ENCODE results near the gene TENT4A.

The TENT4A gene

DNA sequence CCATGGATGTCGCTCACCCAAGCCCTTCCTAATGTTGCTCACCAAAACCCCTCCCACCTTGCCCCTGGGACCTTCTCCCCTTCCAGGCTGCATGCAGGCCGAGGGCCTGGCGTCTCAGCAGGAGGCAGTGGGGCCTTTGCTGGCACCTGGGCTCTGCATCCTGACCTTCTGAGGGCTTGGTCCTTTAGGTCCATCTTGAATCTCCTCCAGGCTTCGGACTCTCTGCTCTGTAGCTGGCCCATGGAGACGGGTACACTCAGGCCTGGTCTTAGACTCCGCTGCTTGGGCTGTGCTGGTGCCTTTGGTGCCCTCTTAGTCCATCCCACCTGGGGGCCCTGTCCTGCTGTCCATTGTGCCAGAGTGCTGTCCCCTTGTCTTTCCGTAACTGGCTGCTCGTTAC, 14.0 kb downstream of the TENT4A start:
- no peak for DNase-seq (ENCODE audit: low spot score)
- TF ChIP-seq, protein P1, sequence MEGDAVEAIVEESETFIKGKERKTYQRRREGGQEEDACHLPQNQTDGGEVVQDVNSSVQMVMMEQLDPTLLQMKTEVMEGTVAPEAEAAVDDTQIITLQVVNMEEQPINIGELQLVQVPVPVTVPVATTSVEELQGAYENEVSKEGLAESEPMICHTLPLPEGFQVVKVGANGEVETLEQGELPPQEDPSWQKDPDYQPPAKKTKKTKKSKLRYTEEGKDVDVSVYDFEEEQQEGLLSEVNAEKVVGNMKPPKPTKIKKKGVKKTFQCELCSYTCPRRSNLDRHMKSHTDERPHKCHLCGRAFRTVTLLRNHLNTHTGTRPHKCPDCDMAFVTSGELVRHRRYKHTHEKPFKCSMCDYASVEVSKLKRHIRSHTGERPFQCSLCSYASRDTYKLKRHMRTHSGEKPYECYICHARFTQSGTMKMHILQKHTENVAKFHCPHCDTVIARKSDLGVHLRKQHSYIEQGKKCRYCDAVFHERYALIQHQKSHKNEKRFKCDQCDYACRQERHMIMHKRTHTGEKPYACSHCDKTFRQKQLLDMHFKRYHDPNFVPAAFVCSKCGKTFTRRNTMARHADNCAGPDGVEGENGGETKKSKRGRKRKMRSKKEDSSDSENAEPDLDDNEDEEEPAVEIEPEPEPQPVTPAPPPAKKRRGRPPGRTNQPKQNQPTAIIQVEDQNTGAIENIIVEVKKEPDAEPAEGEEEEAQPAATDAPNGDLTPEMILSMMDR (IDR thresholded peaks at IDR 0.05; ENCODE audit: extremely low read depth, missing control alignments): no peak

DNA sequence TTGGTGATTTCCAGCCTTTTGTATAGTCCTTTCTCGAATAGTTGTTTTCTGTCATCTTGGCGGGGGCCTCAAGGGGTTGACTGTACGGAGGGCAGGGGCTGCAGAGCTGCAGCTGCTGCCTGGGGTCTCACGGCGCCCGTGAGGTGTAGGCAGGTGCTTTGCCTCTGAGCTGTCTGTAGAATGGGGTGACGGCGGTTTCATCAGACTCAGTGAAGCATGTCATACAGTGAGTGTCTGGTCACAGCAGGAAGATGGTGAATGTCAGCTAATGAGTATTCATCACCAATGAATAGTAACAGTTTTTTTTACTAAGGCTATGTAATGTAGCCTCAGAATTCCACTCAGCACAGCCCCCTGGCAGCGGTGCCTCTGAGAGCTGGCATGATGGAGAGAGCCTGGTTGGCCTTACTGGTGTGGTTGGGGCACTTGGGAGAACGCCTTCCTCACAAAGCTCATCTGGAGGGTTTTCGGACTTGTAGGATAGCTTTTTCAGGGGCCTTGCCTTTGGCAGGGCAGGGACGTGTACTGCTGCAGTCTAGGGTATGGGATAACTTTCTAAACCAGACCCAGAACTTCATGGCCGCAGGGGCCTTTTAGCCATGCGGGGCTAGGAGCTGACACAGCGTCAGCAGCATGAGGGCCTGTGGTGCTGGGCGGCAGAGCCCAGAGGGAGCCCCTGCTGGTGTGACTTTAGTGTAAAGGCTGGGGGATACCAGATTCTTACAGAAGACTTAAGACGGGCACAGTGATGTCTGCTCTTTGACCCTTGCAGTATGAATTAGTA, 15.0 kb downstream of the TENT4A start:
- DNase-seq (ENCODE audit: low spot score): peak; percentile 76
- TF ChIP-seq, protein P1 (IDR thresholded peaks at IDR 0.05; ENCODE audit: extremely low read depth, missing control alignments): no peak

DNA sequence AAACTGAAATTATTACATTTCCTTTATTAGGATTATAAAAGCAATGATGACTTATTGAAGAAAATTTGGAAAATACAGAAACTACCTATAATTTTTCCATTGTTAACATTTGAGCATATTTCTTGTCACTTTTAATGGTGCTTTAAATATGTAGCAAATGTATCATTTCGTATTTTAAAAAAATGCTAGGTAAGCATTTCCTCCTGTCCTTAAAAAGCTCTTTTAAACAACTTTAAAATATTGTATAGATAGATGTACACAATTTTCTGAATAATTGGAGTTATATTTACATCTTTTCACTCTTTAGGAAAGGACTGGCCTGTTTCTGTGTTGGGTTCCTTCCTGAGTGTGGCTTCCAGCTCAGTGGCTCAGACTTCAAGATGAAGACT, 15.6 kb downstream of the TENT4A start:
- no peak for DNase-seq (ENCODE audit: low spot score)
- TF ChIP-seq, protein P1 (IDR thresholded peaks at IDR 0.05; ENCODE audit: extremely low read depth, missing control alignments): no peak

DNA sequence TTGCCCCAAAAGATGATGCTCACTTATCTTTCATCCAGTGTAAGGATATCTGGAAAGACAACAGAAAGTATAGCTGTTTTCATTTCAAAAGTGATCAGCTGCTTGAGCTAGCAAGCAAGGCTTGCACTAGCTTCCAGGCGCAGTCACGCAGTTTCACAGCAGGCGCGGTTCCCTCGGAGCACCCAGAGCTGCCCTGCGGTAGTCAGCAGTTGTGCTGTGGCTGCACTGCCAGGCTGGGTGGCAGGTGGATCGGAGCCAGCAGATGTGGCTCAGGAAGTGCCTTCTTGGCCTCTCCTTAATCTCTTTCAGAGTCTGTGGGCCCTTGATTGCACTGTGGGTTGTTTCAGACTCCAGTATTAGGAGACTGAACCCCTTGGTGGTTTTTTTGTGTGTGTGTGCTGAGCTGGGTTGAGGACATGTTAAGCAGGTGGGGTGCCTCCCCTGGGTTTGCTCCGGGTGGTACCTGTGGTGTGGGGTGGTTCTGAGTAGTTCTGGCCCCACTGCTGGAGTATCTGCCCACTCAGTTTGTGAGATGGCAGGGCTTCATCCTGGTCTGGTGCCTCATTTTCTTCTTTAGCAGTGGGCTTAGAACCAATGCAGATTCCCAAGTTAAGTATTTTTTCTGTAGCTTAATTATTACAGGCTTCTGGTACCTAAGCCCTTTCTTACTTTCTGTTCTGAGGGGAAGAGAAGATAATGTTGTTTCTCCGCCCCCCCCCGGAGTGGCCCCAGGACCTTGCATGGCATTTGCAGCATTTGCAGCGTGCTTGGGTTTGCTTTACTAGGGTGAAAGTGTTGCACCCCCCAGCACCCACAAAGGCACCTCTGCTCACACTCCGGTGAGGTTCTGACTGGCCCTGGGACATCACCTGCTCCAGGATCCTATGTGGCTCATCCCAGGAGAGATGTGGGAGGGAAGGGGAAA, 16.4 kb downstream of the TENT4A start:
- TF ChIP-seq, protein P1 (IDR thresholded peaks at IDR 0.05; ENCODE audit: extremely low read depth, missing control alignments): no peak
- no peak for DNase-seq (ENCODE audit: low spot score)

DNA sequence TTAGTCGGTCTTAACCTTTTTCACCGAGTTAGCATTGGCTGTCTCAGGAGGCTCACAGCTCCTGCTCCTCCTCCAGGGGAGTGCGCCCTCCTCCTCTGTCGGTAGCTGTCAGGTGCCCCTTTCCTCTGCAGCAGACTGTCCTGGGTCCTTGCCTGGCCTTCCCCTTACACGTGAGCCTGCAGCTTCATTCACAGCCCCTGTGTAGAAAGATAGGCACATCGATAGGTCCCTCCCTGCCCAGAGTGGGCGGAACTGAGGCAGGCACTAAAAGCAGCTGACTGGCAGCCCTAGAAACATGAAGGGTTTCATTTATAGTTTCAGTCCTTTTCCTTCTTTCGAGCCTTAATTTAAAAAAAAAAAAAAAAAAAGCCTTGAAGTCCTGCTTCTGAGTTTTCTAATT, 17.2 kb downstream of the TENT4A start:
- no peak for DNase-seq (ENCODE audit: low spot score)
- TF ChIP-seq, protein P1 (IDR thresholded peaks at IDR 0.05; ENCODE audit: extremely low read depth, missing control alignments): no peak

DNA sequence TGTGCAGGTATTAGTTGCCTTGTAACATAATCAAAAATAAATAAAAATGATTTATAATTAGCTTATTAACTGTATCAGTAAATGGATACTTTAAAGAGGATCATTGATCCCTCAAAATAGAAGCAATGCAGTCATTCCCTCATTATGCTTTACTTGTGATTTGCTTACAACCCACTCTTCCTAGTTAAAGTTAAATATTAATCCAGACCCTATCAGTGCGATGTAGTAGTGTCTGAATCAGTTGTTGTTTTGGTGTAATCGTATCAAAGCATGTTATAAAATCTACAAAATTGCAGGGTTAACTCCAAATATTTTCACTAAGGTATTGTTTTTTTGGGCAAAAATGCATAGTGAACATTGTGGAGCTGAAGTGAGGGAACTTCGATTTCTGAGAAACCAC, 17.6 kb downstream of the TENT4A start:
- TF ChIP-seq, protein P1 (IDR thresholded peaks at IDR 0.05; ENCODE audit: extremely low read depth, missing control alignments): no peak

More for the DNA sequence above, 17.6 kb downstream of the TENT4A start:
- DNase-seq (ENCODE audit: low spot score): no peak
